ENCODE data around the gene IFNL4.
"Not testable (repeated sequence)": the region's sequence is repeated elsewhere in the genome, so short reads cannot be mapped to it uniquely, and the experiment has no call there.

The IFNL4 gene

DNA sequence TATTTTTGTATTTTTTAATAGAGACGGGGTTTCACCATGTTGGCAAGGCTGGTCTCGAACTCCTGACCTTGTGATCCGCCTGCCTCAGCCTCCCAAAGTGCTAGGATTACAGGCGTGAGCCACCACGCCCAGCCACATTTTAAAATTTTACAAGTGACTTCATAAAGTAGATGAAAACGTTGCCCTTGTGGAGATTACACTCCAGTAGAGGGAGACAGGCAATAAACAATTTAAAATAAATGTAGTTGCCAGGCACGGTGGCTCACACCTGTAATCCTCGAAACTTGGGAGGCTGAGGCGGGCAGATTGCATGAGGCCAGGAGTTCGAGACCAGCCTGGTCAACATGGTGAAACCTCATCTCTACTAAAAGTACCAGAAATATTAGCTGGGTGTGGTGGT lies 29.5 kb downstream of the IFNL4 start:
- FAIRE-seq, result not testable (repeated sequence)

DNA sequence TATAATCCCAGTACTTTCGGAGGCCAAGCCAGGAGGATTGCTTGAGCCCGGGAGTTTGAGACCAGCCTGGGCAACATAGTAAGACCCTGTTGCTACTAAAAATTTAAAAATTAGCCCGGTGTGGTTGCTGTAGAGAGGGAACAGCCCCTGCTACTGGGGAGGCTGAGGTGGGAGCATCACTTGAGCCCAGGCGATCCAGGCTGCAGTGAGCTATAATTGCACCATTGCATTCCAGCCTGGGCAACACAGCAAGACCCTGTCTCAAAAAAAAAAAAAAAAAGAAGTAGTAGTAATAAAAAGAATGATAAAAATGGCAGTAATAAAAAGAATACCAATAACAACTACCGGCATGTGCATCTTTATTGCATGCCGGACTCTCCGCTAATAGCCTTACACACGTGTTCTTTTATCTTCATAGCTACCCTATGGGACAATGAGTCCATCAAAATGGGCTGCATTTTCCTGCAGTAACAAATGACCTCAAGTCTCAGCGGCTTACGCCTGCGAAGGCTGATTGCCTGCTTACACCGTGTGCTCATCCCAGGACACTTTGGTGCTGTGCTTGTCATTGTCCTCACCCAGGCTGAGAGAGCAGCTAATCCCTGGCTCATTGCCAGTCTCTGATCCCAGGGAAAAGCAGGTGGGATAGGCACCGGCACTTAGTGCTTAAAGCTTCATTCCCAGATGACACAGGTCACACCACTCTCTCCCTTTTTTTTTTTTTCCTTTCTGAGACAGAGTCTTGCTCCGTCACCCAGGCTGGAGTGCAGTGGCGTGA lies 30.2 kb downstream of the IFNL4 start:
- no peak for FAIRE-seq

DNA sequence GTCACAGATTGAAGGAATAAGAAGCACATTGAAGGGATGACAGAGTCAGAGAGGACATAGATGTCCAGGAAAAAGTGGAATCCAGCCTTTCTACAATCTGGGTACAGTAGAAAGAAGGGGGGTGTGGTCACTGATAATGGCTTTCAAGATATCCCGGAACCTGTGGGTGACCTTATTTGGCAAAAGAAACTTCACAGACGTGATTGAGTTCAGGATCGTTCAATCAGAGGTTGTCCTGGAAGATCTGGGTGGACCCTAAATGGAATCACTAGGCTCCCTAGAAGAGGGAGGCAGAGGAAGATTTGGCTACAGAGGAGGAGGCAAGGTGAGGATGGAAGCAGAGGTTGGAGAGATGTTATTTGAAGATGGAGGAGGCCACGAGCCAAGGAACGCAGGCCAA lies 31.6 kb downstream of the IFNL4 start:
- FAIRE-seq, result no peak

DNA sequence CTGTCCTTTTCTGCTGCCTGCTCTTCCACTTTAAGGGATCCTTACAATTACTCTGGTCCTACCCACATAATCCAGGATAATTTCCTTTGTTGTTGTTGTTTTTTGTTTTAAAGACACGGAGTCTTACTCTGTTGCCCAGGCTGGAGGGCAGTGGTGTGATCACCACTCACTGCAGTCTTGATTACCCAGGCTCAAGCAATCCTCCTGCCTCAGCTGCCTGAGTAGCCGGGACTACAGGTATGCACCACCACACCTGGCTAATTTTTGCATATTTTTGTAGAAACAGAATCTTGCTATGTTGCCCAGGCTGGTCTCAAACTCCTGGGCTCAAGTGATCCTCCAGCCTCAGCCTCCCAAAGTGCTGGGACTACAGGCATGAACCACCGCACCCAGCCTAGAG lies 33.3 kb downstream of the IFNL4 start:
- FAIRE-seq, result not testable (repeated sequence)

DNA sequence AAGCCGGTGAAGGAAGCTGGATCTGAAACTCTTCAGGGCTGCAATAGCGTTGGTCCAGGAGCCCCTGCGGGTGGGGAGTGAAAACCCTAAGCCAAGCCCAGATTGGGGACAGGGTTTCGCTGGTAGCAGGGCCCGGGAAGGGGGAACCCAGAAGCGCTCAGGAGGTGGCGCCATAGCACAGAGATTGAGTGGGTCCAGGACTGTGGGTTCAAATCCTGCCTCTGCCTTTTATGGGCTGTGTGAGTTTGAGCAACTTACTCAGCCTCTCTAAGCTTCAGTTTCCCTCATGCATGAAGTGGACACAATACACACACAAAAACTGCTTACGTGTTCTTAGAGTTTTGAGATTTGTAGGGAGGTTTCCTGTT lies 36.3 kb downstream of the IFNL4 start:
- no peak for FAIRE-seq

DNA sequence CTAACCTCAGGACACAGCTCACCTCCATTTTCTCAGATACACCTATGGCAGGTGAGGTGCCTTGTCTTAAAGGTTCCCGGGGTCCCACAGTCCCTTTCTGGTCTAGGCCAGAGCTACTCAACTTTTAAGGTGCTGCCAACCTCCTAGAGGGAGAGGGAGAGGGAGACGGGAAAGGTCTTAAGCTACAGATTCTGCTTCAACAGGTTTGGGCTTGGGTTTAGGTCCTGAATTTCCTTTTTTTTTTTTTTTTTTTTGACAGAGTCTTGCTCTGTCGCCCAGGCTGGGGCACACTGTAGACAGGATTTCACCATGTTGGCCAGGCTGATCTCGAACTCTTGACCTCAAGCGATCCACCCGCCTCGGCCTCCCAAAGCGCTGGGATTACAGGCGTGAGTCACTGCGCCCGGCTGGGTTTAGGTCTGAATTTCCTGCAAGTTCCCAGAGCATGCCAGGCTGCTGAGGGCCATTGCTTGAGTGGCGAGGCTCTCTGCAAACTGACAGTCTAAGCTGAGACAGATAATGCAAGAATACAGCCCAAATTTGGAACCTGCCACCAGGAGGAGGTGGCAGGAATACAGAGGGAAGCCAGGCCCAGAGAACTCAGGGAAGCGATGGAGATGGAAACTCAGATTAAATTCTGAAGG lies 36.8 kb downstream of the IFNL4 start:
- FAIRE-seq, result no peak

DNA sequence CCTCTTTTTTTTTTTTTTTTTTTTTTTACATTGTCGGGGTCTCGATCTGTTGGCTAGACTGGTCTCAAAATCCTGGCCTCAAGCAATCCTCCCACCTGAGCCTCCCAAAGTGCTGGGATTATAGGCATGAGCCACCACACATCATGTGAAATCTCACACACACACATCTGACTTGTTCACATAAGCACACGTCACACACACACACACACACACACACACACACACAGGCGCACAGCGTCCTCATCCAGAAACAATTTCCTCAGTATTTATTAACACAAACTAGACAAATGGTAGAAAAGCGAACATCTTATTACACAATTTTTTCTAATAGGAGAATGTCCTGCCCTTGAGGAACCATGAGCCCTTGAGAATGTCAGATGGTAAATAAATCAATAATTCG lies 39.5 kb downstream of the IFNL4 start:
- no peak for FAIRE-seq

DNA sequence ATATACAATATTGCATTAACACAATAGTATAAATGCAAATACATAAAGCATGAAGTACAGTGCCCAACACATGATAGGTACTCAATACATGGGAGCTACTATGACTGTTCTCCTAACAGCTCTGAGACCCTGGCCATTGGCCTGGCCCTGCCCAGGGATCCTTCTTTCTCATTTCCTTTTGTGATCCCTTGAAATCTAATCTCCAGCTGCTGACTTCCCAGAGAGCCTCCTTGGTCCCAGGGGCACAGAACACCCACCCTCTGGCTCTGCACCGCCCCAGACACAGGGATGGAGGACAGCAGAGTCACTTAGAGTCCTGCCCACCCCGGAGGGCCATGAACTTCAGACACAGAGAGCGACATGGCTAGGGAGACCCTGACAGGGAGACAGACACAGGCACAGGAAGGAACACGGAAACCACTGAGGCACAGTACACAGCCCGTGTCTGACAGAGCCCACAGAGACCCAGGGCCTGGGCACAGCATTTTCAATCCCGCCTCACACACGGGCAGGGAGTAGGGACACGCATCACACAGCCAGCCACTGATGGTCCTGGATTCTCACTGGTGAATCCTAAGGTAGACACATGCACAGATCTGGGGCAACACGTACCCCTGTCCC lies 40.4 kb downstream of the IFNL4 start:
- no peak for FAIRE-seq

DNA sequence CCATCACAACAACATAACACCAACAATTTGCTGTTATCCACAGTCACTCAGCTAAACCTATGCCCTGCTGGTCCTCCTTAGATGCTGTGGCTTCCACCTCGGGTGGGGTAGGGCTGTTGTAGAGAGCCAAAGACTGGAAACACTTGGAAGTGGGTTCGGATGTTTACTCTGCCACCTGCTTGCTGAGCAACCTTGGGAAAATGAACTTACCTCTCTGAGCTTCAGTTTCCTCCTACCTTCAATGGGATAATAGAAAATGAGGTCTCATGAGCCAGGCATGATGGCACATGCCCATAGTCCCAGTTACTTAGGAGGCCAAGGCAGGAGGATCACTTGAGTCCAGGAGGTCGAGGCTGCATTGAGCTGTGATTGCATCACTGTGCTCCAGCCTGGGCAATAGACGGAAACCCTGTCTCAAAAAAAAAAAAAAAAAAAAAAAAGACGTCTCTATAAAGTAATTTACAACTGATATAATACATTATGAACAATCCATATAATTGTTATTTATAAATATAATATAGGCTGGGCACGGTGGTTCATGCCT lies 41.3 kb downstream of the IFNL4 start:
- FAIRE-seq, result no peak

DNA sequence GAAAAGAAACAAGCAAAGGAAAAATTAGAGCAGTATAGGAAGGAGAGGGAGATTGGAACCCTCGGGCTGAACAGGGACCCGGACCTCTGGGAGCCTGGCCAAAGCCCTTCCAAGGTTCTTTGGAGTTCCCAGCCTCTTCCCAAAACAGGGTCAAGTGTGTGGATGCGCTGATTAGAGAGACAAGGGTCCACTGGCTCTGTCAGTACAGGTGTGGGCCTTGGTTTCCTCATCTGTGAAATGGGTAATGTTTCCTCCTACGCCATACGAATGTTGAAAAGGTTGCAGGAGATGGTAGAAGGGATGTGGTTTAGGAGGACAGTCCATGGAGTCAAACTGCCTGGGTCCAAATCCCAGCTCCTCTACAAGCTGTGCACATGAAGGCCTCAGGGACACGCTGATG lies 42.5 kb downstream of the IFNL4 start:
- FAIRE-seq, result no peak

DNA sequence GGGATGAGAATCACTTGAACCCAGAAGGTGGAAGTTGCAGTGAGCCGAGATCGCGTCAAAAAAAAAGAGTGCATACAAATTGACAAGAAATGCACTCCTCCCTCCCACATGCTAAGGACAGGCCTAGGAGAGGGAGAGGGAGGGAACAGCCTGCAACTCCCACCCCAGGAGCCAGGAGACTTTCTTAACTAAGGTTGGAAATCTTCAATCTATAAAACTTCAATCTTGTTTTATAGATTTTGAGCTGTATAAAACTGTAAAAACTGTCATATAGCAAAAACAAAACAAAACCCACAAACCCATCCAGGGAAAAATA lies 43.2 kb downstream of the IFNL4 start:
- FAIRE-seq, result no peak

DNA sequence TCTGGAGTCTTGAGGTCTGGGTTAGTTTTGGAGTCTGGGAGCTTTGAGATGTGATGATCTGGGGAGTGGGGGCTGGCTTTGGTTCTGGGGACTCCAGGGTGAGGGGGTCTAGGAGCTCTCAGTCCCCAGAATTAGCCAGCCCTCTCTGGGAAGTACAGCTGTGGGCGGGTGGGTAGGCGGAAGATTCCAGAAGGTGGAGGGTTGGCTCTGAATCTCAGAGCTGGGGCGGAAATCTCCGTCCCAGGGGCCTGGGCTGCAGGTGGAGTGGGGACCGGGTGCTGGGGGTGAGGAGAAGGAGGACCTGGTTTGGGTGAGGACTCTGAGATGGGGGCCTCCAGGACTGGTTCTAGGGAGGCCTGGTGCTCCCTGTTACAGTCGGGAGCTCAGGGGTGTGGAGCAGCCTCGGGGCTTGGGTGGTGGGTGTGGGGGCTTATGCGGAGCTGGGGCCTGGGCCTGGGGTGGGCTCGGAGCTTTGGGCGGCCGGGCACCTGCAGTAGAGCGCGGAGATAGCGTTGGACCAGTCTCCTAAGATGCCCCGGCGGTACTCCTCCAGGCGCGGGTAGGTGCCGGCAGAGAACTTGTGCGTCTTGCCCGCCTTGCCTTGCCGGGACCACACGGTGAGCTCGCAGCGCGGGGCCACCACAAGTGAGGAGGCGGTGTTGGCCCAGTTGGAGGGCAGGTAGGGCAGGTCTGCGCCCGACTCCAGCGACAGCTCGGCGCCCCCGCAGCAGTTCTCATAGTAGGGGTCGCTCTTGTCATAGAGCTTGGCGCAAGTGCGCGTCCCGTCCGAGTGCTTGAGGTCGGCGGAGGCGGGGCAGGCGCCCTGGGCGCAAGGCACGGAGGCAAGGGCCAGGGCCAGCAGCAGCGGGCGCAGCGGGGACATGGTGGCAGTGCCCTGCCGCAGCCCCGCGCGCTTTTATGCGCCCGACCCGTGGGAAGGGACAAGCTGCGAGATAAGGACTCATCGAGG lies 45.0 kb downstream of the IFNL4 start, which contains the start of gene SYCN:
Gene SYCN (minus strand): TSS at position 892 of the 970 bp plus-strand sequence. CDS start 9 bp downstream, at position 883.
- FAIRE-seq, result no peak

DNA sequence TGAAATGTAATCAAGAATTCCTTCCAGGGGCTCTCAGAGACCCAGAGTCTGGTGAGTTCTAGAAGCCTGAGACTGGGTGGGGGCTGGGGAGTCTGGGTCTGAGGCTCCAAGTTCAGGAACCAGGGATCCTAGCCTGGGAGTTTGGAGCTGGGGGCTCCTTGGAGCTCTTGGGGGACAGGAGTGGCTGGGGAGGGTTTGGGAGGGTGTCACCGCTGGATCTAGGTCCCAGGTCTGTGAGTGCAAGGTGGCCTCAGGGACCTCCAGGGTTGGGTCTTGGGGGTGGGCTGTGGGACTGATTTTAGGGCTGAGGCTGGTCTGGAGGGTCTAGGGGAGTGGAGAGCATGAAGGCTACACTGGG lies 45.7 kb downstream of the IFNL4 start:
- FAIRE-seq, result no peak

DNA sequence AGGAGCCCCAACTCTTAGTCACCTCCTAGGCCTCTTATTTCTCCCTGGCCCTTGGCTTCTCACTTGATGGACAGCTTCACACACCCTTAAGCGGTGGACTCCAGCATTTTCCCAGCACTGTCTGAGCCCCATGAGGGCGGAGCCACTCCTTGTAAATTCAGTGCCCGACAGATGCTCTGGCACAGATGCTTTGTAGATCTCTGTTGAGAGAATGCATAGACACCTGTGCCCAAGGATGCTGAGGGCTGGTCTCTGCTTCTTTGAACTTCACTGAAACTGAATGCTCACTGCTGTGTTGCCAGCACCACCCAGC lies 47.9 kb downstream of the IFNL4 start:
- no peak for FAIRE-seq

DNA sequence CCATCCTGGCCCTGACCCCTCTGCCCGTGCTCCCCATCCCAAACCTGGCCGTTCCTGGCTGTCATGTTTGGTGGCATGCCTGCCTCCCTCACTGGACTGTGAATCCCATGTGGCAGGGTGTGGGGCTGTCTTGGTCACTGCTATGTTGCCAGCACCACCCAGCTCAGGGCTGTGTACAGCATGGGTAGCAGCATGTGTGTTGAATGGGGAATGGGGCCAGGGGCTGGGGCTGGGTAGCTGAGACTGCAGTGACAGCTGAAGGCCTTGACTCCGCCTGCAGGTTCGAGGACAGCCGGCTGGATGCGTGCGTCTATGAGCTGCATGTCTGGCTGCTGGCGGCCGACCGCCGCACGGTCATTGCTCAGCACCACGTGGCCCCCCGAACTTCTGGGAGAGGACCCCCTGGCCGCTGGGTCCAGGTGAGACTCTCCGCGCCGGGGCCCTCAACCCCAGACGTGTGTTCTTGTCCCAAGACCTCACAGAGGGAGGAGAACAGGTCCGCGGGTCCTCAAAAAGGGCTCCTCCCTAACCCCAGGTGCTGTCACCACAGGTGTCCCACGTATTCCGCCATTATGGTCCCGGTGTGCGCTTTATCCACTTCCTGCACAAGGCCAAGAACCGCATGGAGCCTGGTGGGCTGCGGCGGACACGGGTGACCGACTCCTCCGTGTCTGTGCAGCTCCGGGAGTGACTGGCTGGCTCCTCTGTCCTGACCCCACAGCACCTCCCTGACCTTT lies 48.4 kb downstream of the IFNL4 start:
- no peak for FAIRE-seq

DNA sequence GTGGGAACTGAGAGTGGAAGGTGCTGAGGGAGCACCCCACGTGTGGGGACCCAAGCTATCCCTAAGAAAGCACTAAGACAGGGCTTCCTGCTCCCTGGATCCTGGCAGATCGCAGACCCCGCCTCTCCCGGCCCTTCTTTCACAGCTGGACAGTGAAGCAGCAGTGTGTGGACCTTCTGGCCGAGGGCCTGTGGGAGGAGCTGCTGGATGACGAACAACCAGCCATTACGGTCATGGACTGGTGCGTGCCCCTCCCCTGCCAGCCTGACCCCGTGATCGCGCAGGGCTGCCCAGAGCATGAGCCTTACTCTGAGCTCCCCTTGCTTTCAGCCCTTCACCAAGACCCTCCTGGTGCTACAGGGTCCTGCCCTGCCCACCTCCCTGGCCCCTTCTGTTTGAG lies 49.6 kb downstream of the IFNL4 start:
- no peak for FAIRE-seq

DNA sequence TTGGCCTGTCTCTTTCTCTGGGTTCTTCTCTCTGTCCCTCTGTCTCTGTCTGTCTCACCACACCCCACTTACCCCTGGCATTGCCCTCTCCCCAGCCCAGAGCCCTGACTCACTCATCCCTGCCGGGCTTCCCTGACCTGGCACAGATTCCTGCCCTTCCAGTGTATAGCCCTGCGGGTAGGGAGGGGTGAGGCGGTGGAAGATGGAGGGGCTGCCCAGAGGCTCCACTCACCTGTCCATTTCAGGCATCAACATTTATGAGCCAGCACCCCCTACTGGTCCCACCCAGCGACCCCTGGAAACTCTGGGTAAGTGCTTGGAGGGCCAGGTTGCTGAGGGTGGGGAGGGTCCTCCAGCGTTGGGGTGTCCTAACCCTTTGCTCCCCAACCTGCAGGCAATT lies 50.8 kb downstream of the IFNL4 start:
- FAIRE-seq, result no peak

DNA sequence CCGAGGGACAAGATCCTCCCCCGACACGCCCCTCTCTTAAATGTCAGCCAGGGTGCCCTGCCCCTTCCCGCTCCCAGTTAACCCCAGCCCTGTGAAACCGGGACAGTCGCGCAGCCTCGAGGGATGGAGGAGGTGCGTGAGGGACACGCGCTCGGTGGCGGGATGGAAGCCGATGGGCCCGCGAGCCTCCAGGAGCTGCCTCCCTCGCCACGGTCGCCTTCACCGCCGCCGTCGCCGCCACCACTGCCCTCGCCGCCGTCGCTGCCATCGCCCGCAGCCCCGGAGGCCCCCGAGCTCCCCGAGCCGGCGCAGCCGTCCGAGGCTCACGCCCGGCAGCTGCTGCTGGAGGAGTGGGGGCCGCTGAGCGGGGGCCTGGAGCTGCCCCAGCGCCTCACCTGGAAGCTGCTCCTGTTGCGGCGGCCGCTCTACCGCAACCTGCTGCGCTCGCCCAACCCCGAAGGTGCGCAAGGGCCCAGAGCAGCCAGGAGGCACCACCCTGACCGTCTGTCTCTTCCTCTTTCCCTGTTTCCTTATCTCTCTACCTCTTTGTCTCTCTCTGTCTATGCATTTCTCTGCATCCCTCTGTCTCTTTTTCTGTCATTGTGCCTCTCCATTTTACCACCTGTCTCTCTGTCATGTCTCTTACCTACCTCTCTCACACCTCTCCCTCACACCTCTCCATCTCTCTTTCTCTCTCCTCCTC lies 51.6 kb downstream of the IFNL4 start, which contains the start of gene NCCRP1:
Gene NCCRP1 (plus strand): TSS at position 105 of the 703 bp plus-strand sequence. CDS start 19 bp downstream, at position 124.
- FAIRE-seq, result no peak

DNA sequence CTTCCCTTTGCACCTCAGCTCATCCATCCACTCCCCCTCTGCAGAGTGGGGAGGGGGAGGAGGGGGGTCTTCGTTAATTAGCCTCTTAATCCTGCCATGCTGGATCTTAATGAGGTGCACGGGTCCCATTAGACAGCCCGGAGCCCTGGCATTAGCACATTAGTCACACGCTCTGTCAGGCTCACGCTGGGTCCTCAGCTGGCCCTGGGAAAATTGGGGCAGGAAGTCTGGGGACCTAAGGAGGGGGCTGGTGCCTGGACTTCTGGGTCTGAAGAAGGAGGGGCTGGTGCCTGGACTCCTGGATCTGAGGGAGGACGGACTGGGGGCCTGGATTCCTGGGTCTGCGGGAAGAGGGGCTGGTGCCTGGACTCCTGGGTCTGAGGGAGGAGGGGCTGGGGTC lies 52.3 kb downstream of the IFNL4 start:
- no peak for FAIRE-seq
